ENCODE measurements around the gene ABHD17B.

GRCh38 chr9:71826279-71826678 is 84.7 kb downstream of the ABHD17B start:
- TF ChIP-seq POLR2AphosphoS5 (IDR thresholded peaks at IDR 0.05; ENCODE audit: insufficient read depth, low read depth, low read length) (no peak), CTCF (IDR thresholded peaks at IDR 0.05; ENCODE audit: extremely low read depth in 1 of 2, insufficient read depth in 1 of 2, low read depth in 1 of 2, low read length in 2 of 2) (no peak), POLR2A (IDR thresholded peaks at IDR 0.05; ENCODE audit: low read depth, low read length) (no peak), MYC (IDR thresholded peaks at IDR 0.05; ENCODE audit: low read depth, low read length) (no peak), EZH2 (IDR thresholded peaks at IDR 0.05; ENCODE audit: borderline replicate concordance, low read depth, low read length, severe bottlenecking) (no peak)
